GM12878 (cell line): Measurements from ENCODE around the gene SIX1. TPM values are rescaled to one million over a fixed set of nuclear protein-coding genes. Genes with fewer than 3 reads are reported as not detected.

Experiments used
- ATAC-seq: fragments of 200-7000 bp; cut with Tn5 transposase; 3 replicates; pipeline ENCODE4 v1.9.1; 2020; ENCODE audit warnings: mild to moderate bottlenecking, moderate library complexity
- BruUV-seq: library from RNA; stranded (reverse); fragments of 400-500 nt; replicated peaks from 2 replicates; lab custom pipeline; 2021; lab: Mats Ljungman, UMichigan
- CTCF ChIA-PET: fragments of 300-600 bp; sonication (Branson Sonifier 250); formaldehyde crosslinking; extraction: SDS; loops from one replicate; lab custom pipeline; 2021; ENCODE audit warnings: inconsistent platforms; lab: Yijun Ruan, JAX
- POLR2A ChIA-PET: fragments of 350-600 bp; formaldehyde crosslinking; extraction: SDS; loops from one replicate; lab custom pipeline; 2021; ENCODE audit warnings: inconsistent platforms; lab: Charles Lee
- RAD21 ChIA-PET: fragments of 300-600 bp; sonication (Branson Sonifier 250); formaldehyde crosslinking; loops from one replicate; lab custom pipeline; 2023; ENCODE audit warnings: antibody characterized with exemption; ENCODE audit not compliant: unreplicated experiment; lab: Charles Lee
- SMC1A ChIA-PET: fragments of 300-600 bp; sonication (Branson Sonifier 250); formaldehyde crosslinking; loops from one replicate; lab custom pipeline; 2023; ENCODE audit not compliant: unreplicated experiment, uncharacterized antibody; lab: Charles Lee
- DNase-seq: peaks from one replicate; pipeline ENCODE4 v3.0.0-alpha.2; 2011; ENCODE audit warnings: low read depth, low spot score
- FAIRE-seq: peaks from 3 replicates; lab custom pipeline; 2011; peaks lifted over from hg19 to GRCh38; lab: Jason Lieb, UNC
- H2AFZ ChIP-seq: 2 replicates; pipeline ENCODE4 v1.6.0; 2011; ENCODE audit warnings: low read depth, low read length, control low read depth; ENCODE audit not compliant: control insufficient read depth
- H3K27ac ChIP-seq: 2 replicates; pipeline ENCODE4 v1.5.1; 2011; ENCODE audit warnings: control low read depth; ENCODE audit not compliant: control insufficient read depth, insufficient read depth
- H3K27me3 ChIP-seq, 2 experiments: replicated peaks in 1 of 2; 2 replicates each; pipeline versions ENCODE4 v1.6.0 to v1.6.1; 2011; ENCODE audit warnings: low read length in 1 of 2; ENCODE audit not compliant: control insufficient read depth in 2 of 2, insufficient read depth in 2 of 2
- H3K36me3 ChIP-seq, 2 experiments: 2 replicates each; pipeline ENCODE4 v1.5.1; 2011; ENCODE audit warnings: low read length in 1 of 2; ENCODE audit not compliant: control insufficient read depth in 2 of 2, insufficient read depth in 2 of 2
- H3K4me1 ChIP-seq: 2 replicates; pipeline ENCODE4 v1.6.1; 2011; ENCODE audit warnings: mild to moderate bottlenecking, low read length, moderate library complexity, mixed read lengths; ENCODE audit not compliant: control insufficient read depth, insufficient read depth
- H3K4me2 ChIP-seq: 2 replicates; pipeline ENCODE4 v1.6.0; 2011; ENCODE audit warnings: control low read depth; ENCODE audit not compliant: control insufficient read depth, insufficient read depth
- H3K4me3 ChIP-seq: fragments of 200-600 bp; sonication (generic); 2 replicates; pipeline ENCODE4 v1.5.1; 2016
- H3K79me2 ChIP-seq: 2 replicates; pipeline ENCODE4 v1.6.0; 2011; ENCODE audit warnings: low read length; ENCODE audit not compliant: control insufficient read depth, insufficient read depth
- H3K9ac ChIP-seq: 2 replicates; pipeline ENCODE4 v1.8.0; 2011; ENCODE audit warnings: low read length, control low read depth, mixed read lengths; ENCODE audit not compliant: control insufficient read depth, insufficient read depth
- H3K9me3 ChIP-seq: replicated peaks from 3 replicates; pipeline ENCODE4 v1.5.1; 2011; ENCODE audit warnings: mild to moderate bottlenecking, low read length; ENCODE audit not compliant: control insufficient read depth, insufficient read depth
- H4K20me1 ChIP-seq: 2 replicates; pipeline ENCODE4 v1.6.0; 2011; ENCODE audit not compliant: control insufficient read depth, insufficient read depth
- BMI1 ChIP-seq: fragments of 450-650 bp; IDR thresholded peaks from 2 replicates; pipeline ENCODE4 v1.6.1; 2016; ENCODE audit warnings: mild to moderate bottlenecking, moderate library complexity, borderline replicate concordance
- CEBPZ ChIP-seq: fragments of 150-350 bp; IDR thresholded peaks from 2 replicates; pipeline ENCODE4 v1.6.1; 2016; ENCODE audit warnings: low read depth, low read length
- CHD2 ChIP-seq: IDR thresholded peaks from 2 replicates; pipeline ENCODE4 v1.6.1; 2011; ENCODE audit warnings: low read depth, low read length, improper control_type of control experiment, borderline replicate concordance
- HDAC2 ChIP-seq: fragments of 200-600 bp; sonication (generic); IDR thresholded peaks from 2 replicates; pipeline ENCODE4 v1.6.1; 2017
- SMARCA5 ChIP-seq: fragments of 450-650 bp; IDR thresholded peaks from 2 replicates; pipeline ENCODE4 v1.6.1; 2017; ENCODE audit warnings: mild to moderate bottlenecking
- SREBF1 ChIP-seq: IDR thresholded peaks from 2 replicates; pipeline ENCODE4 v1.6.1; 2012; ENCODE audit warnings: mild to moderate bottlenecking, low read length
- TCF12 ChIP-seq: IDR thresholded peaks from 2 replicates; pipeline ENCODE4 v1.6.1; 2011; ENCODE audit warnings: low read depth, mild to moderate bottlenecking, low read length
- ZNF687 ChIP-seq: fragments of 450-650 bp; IDR thresholded peaks from 2 replicates; pipeline ENCODE4 v1.6.1; 2017; ENCODE audit warnings: mild to moderate bottlenecking, moderate library complexity
- WGBS: methylation state at CpG from one replicate; pipeline ENCODE4 v1.1.6; 2016; ENCODE audit warnings: low lambda C conversion rate; ENCODE audit not compliant: insufficient replicate concordance, insufficient coverage; ENCODE audit errors: missing lambda C conversion rate; 5-methylcytosine and 5-hydroxymethylcytosine counted together
- in situ Hi-C: fragments of 300-500 bp; cut with MboI; formaldehyde crosslinking; loops from 9 replicates; pipeline ENCODE4 v1.14.3; 2018; ENCODE audit warnings: mixed read lengths
- intact Hi-C: fragments of 100-400 bp; cut with micrococcal nuclease; formaldehyde crosslinking; loops from one replicate; pipeline ENCODE4 v1.14.2; 2022; ENCODE audit not compliant: unreplicated experiment
- polyA plus RNA-seq, 11 experiments: library from polyadenylated mRNA; depleted of rRNA in 4 of 11; unstranded in 6 of 11; stranded (reverse) in 5 of 11; fragments of >200 nt; fragmentation: Nextera tagmentation in 4 of 11; fragmentation: Illumina TruSeq in 1 of 11; extraction: Ambion mirVana in 4 of 11; extraction: Trizol in 1 of 11; gene quantifications; 1 replicate in 1 of 11; 2 replicates in 10 of 11; pipeline versions ENCODE4 v1.2.1 to v1.2.3, GENCODE V29; 2011 to 2016; ENCODE audit warnings: inconsistent platforms in 2 of 11, missing spikeins in 2 of 11, low read depth in 1 of 11
- total RNA-seq, 4 experiments: library from RNA; depleted of rRNA in 3 of 4; stranded (reverse); fragments of >200 nt in 3 of 4; fragmentation: Illumina TruSeq in 1 of 4; extraction: Trizol in 1 of 4; gene quantifications; 2 replicates each; pipeline versions ENCODE4 v1.2.1 to v1.2.3, GENCODE V29; 2013 to 2021
- TF ChIP-seq, protein P1 (sequence below): fragments of 450-650 bp; IDR thresholded peaks from 2 replicates; pipeline ENCODE4 v1.6.1; 2016; ENCODE audit warnings: mild to moderate bottlenecking
- TF ChIP-seq, protein P2 (sequence below): IDR thresholded peaks from 2 replicates; pipeline ENCODE4 v1.6.1; 2012; ENCODE audit warnings: mild to moderate bottlenecking, low read depth, low read length

The SIX1 gene
- total and polyA plus RNA-seq, 10 of the 15 experiments (the other 5 are each of a cell fraction or from before 2014, with no cell fraction given) = 0.03 to 0.06 (median 0.05) TPM; not detected in 5

- POLR2A ChIA-PET = no interaction called here
- no peak overlapping the region for H3K4me2 ChIP-seq
- H2AFZ ChIP-seq = no peak overlapping the region
- TF ChIP-seq CHD2 (no peak), SREBF1 (no peak), TCF12 (no peak), SMARCA5 (no peak), HDAC2 (no peak), ZNF687 (no peak), BMI1 (no peak), CEBPZ (no peak)
- TF ChIP-seq, protein P1, sequence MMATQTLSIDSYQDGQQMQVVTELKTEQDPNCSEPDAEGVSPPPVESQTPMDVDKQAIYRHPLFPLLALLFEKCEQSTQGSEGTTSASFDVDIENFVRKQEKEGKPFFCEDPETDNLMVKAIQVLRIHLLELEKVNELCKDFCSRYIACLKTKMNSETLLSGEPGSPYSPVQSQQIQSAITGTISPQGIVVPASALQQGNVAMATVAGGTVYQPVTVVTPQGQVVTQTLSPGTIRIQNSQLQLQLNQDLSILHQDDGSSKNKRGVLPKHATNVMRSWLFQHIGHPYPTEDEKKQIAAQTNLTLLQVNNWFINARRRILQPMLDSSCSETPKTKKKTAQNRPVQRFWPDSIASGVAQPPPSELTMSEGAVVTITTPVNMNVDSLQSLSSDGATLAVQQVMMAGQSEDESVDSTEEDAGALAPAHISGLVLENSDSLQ = no peak
- TF ChIP-seq, protein P2, sequence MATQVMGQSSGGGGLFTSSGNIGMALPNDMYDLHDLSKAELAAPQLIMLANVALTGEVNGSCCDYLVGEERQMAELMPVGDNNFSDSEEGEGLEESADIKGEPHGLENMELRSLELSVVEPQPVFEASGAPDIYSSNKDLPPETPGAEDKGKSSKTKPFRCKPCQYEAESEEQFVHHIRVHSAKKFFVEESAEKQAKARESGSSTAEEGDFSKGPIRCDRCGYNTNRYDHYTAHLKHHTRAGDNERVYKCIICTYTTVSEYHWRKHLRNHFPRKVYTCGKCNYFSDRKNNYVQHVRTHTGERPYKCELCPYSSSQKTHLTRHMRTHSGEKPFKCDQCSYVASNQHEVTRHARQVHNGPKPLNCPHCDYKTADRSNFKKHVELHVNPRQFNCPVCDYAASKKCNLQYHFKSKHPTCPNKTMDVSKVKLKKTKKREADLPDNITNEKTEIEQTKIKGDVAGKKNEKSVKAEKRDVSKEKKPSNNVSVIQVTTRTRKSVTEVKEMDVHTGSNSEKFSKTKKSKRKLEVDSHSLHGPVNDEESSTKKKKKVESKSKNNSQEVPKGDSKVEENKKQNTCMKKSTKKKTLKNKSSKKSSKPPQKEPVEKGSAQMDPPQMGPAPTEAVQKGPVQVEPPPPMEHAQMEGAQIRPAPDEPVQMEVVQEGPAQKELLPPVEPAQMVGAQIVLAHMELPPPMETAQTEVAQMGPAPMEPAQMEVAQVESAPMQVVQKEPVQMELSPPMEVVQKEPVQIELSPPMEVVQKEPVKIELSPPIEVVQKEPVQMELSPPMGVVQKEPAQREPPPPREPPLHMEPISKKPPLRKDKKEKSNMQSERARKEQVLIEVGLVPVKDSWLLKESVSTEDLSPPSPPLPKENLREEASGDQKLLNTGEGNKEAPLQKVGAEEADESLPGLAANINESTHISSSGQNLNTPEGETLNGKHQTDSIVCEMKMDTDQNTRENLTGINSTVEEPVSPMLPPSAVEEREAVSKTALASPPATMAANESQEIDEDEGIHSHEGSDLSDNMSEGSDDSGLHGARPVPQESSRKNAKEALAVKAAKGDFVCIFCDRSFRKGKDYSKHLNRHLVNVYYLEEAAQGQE = no peak
Measured at GRCh38 chr14:60679566-60680258, 30.4 kb upstream of the SIX1 start.

More at GRCh38 chr14:60679566-60680258, 30.4 kb upstream of the SIX1 start:
- H3K4me3 ChIP-seq = no peak overlapping the region
- no peak for DNase-seq
- WGBS = 58% methylated on average over 4 of the region's 4 CpGs
- H3K27me3 ChIP-seq = no peaks in the 10 kb centered on the region
- no peaks in the 10 kb centered on the region for H3K36me3 ChIP-seq
- no peak for FAIRE-seq
- H3K79me2 ChIP-seq = no peaks in the 10 kb centered on the region
- RAD21 ChIA-PET = no interaction called here
- H3K9ac ChIP-seq = no peak overlapping the region
- in situ Hi-C loops (no loop called here), intact Hi-C loops (no loop called here)
- no peaks in the 10 kb centered on the region for H3K4me1 ChIP-seq
- CTCF ChIA-PET = no interaction called here
- H4K20me1 ChIP-seq = no peaks in the 10 kb centered on the region
- SMC1A ChIA-PET = interaction anchor here (1.2 to 1.4 kb wide), 2 partner anchors 9 to 15 kb away, joined by 3 read pairs; no protein-coding TSS in a partner anchor
- no peak overlapping the region for H3K27ac ChIP-seq
- H3K9me3 ChIP-seq = no peaks in the 10 kb centered on the region
- no TSS peak for BruUV-seq
- no peak for ATAC-seq
